ENCODE results near the gene DIO1. TPM values are rescaled to one million over a fixed set of nuclear protein-coding genes. Genes with fewer than 3 reads are reported as not detected.

The DIO1 gene
- total and polyA plus RNA-seq, 2 of the 8 experiments (the other 6 are each of a cell fraction or from before 2014, with no cell fraction given), result 0.14 TPM; not detected in 1

DNA sequence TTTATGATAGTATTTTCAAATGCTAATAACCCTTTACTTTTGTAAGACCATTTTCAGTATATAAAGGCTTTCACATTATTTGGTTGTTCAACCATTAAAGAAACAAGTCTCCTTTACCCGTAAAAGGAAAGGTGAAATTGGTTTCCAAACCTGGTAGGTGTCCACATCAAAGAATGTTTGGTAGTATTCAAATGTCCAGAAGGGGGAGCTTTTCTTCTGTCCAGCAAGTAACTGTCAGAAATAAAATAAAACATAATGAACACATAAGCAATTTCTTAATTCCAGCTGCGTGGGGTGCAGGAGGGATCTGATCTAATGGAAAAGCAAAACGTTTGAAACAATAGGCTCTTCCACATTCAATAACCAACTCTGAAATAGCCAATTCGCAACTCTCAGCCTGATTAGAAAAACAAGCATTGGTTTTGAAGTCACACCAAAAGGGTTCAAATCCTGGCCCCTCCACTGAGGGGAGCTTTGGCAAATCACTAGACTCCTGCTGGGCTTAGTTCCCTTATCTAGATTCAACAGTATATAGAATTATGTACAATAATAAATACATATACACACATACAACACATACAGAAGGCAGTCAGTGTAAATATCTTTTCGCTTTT lies 15.4 kb upstream of the DIO1 start:
- Histone ChIP-seq H3K4me1 (replicated peaks in 1 of 4; ENCODE audit: control insufficient read depth in 3 of 4, insufficient read depth in 4 of 4, low read length in 3 of 4) (no peaks in the 10 kb centered on the region), H3K4me2 (ENCODE audit: insufficient read depth in 1 of 2, low read depth in 2 of 2, low read length in 2 of 2) (no peak overlapping the region), H2BK5ac (ENCODE audit: low read depth, low read length) (no peak overlapping the region), H3K27me3 (replicated peaks in 1 of 4; ENCODE audit: control insufficient read depth in 3 of 4, extremely low read depth in 1 of 4, insufficient read depth in 3 of 4, low read length in 3 of 4) (no peaks in the 10 kb centered on the region), H3K36me3 (ENCODE audit: control insufficient read depth in 2 of 4, insufficient read depth in 4 of 4, low read length in 3 of 4) (peaks cover 0 to 21% (median 9%) of the 10 kb centered on the region in 4 experiments; a peak in 5 of 8 replicates), H2AFZ (ENCODE audit: low read length) (no peak overlapping the region), H3K79me2 (ENCODE audit: control insufficient read depth in 1 of 2, insufficient read depth in 2 of 2, low read length in 2 of 2) (no peaks in the 10 kb centered on the region), H3K9me3 (ENCODE audit: insufficient read depth in 2 of 2, low read depth in 1 of 2, low read length in 1 of 2) (no peaks in the 10 kb centered on the region), H3K23me2 (ENCODE audit: low read depth, low read length) (no peaks in the 10 kb centered on the region), H3K27ac (ENCODE audit: low read depth, low read length) (no peak overlapping the region), H3K79me1 (ENCODE audit: low read depth, low read length) (no peaks in the 10 kb centered on the region), H3K23ac (ENCODE audit: insufficient read length) (no peak overlapping the region), H3K56ac (replicated peaks; ENCODE audit: insufficient read length, low read depth, low read length) (no peak overlapping the region), H4K91ac (replicated peaks; ENCODE audit: insufficient read length, low read length) (no peak overlapping the region), H2AK5ac (ENCODE audit: low read depth, low read length) (no peak overlapping the region), H2BK20ac (ENCODE audit: low read length) (no peak overlapping the region), H4K20me1 (replicated peaks in 1 of 2; ENCODE audit: control insufficient read depth in 1 of 2, insufficient read depth in 2 of 2, low read length in 2 of 2) (no peaks in the 10 kb centered on the region), H3K18ac (ENCODE audit: extremely low read depth, low read length) (no peak overlapping the region), H2BK12ac (ENCODE audit: low read depth, low read length) (no peak overlapping the region), H2BK120ac (replicated peaks; ENCODE audit: low read depth, low read length) (no peak overlapping the region), H3K14ac (ENCODE audit: insufficient read length) (no peak overlapping the region), H3K4ac (replicated peaks; ENCODE audit: insufficient read length, low read depth, low read length) (no peak overlapping the region), H3K9ac (replicated peaks in 1 of 4; ENCODE audit: extremely low read depth in 1 of 4, low read depth in 3 of 4, low read length in 3 of 4) (no peak overlapping the region), H4K8ac (ENCODE audit: extremely low read depth, insufficient read depth, low read length) (no peak overlapping the region), H3K4me3 (ENCODE audit: extremely low read depth in 1 of 4, insufficient read depth in 2 of 4, low read depth in 3 of 4, low read length in 4 of 4) (no peak overlapping the region), H2BK15ac (ENCODE audit: low read length) (no peak overlapping the region), H4K5ac (ENCODE audit: insufficient read length, low read depth, low read length) (no peak overlapping the region)
- DNase-seq (ENCODE audit: low read depth in 1 of 2, low spot score in 2 of 2), result no peak
- ChIA-PET POLR2A (ENCODE audit: partially characterized antibody) (interaction anchor here (1.0 kb wide), 2 partner anchors 15 to 18 kb away, joined by 3 to 4 read pairs; partner anchors contain the start of gene DIO1), CTCF (ENCODE audit: partially characterized antibody) (interaction anchor here (0.6 to 6.8 kb wide), 33 partner anchors 8 to 954 kb away, joined by 3 to 112 read pairs (median 4); partner anchors contain the start of genes IFT25, LRRC42 and YIPF1)
- 74% methylated on average over 5 of the region's 5 CpGs; no CpG with 5 or more reads in 1 of the 2 experiments for WGBS, 2 experiments (ENCODE audit: extremely low coverage in 1 of 2, insufficient coverage in 1 of 2, insufficient read length in 1 of 2, insufficient replicate concordance in 2 of 2, low coverage in 1 of 2, low lambda C conversion rate in 2 of 2, missing lambda C conversion rate in 1 of 2)
- TF ChIP-seq RAD21 (IDR thresholded peaks at IDR 0.05 in 1 of 2, conservative IDR thresholded peaks at IDR 0.05 in 1 of 2; ENCODE audit: low read depth in 2 of 2, low read length in 2 of 2) (peak; percentile 53 to 55), NANOG (IDR thresholded peaks at IDR 0.05; ENCODE audit: insufficient read depth, low read depth, low read length, poor library complexity, severe bottlenecking) (no peak)
- TF ChIP-seq, protein P1, sequence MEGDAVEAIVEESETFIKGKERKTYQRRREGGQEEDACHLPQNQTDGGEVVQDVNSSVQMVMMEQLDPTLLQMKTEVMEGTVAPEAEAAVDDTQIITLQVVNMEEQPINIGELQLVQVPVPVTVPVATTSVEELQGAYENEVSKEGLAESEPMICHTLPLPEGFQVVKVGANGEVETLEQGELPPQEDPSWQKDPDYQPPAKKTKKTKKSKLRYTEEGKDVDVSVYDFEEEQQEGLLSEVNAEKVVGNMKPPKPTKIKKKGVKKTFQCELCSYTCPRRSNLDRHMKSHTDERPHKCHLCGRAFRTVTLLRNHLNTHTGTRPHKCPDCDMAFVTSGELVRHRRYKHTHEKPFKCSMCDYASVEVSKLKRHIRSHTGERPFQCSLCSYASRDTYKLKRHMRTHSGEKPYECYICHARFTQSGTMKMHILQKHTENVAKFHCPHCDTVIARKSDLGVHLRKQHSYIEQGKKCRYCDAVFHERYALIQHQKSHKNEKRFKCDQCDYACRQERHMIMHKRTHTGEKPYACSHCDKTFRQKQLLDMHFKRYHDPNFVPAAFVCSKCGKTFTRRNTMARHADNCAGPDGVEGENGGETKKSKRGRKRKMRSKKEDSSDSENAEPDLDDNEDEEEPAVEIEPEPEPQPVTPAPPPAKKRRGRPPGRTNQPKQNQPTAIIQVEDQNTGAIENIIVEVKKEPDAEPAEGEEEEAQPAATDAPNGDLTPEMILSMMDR (IDR thresholded peaks at IDR 0.05; ENCODE audit: control extremely low read depth in 1 of 3, insufficient read depth in 1 of 3, low read depth in 1 of 3, low read length in 3 of 3), result peak in 2 of 3 experiments; percentile 41 to 56; a peak in 2 of 4 replicates
- no peak for FAIRE-seq

Data from H1 (cell line).